B cell (primary cell): Measurements from ENCODE around the gene C12orf75.

Experiments
- CTCF ChIP-seq: fragments of 200-600 bp; IDR thresholded peaks from one replicate; pipeline ENCODE4 v1.8.0; 2022; ENCODE audit warnings: antibody characterized with exemption, mild to moderate bottlenecking
- EZH2 ChIP-seq: IDR thresholded peaks from 2 replicates; pipeline ENCODE4 v1.6.1; 2012; ENCODE audit warnings: borderline replicate concordance, low read depth, mild to moderate bottlenecking, moderate library complexity, low read length; ENCODE audit not compliant: insufficient read depth, poor library complexity, severe bottlenecking

GRCh38 chr12:105358789-105359188 is 28.3 kb downstream of the C12orf75 start:
- TF ChIP-seq CTCF: no peak
- no peak for TF ChIP-seq EZH2
